Karpas-422 (cell line): ENCODE data around the gene AMBRA1. TPM values are rescaled to one million over a fixed set of nuclear protein-coding genes. Genes with fewer than 3 reads are reported as not detected.

Experiments used
- DNase-seq: peaks from one replicate; pipeline ENCODE4 v3.0.0-alpha.2; 2015
- H2AFZ ChIP-seq: fragments of 200-600 bp; sonication (generic); 2 replicates; pipeline ENCODE4 v1.6.1; 2014; ENCODE audit warnings: antibody characterized with exemption, low read length, mixed read lengths
- H3K27ac ChIP-seq: fragments of 200-600 bp; sonication (generic); 2 replicates; pipeline ENCODE4 v1.5.1; 2014; ENCODE audit warnings: mild to moderate bottlenecking, low read length, moderate library complexity
- H3K27me3 ChIP-seq: fragments of 200-600 bp; sonication (generic); 2 replicates; pipeline ENCODE4 v1.6.1; 2014; ENCODE audit warnings: low read length, mixed read lengths
- H3K36me3 ChIP-seq: fragments of 200-600 bp; sonication (generic); 2 replicates; pipeline ENCODE4 v1.6.1; 2014; ENCODE audit warnings: low read length, mixed read lengths; ENCODE audit not compliant: insufficient read depth
- H3K4me1 ChIP-seq: fragments of 200-600 bp; sonication (generic); 2 replicates; pipeline ENCODE4 v1.6.1; 2014; ENCODE audit warnings: mild to moderate bottlenecking, low read length, mixed read lengths
- H3K4me2 ChIP-seq: fragments of 200-600 bp; sonication (generic); 2 replicates; pipeline ENCODE4 v1.6.1; 2014; ENCODE audit warnings: low read length, low read depth, mild to moderate bottlenecking; ENCODE audit not compliant: poor library complexity, severe bottlenecking
- H3K4me3 ChIP-seq: fragments of 200-600 bp; sonication (generic); 2 replicates; pipeline ENCODE4 v1.5.1; 2014; ENCODE audit warnings: mild to moderate bottlenecking, antibody characterized with exemption, low read length, mixed read lengths
- H3K79me2 ChIP-seq: fragments of 200-600 bp; sonication (generic); 2 replicates; pipeline ENCODE4 v1.6.1; 2014; ENCODE audit warnings: mild to moderate bottlenecking, low read length, mixed read lengths
- H3K9ac ChIP-seq: fragments of 200-600 bp; sonication (generic); 2 replicates; pipeline ENCODE4 v1.6.0; 2014; ENCODE audit warnings: low read length
- H3K9me2 ChIP-seq: fragments of 200-600 bp; sonication (generic), shearing (Covaris generic); replicated peaks from 2 replicates; pipeline ENCODE4 v1.6.0; 2014; ENCODE audit warnings: mild to moderate bottlenecking, low read length, moderate library complexity; ENCODE audit not compliant: insufficient read depth
- H3K9me3 ChIP-seq: fragments of 300-700, 200-600 bp; sonication (generic); 2 replicates; pipeline ENCODE4 v1.6.1; 2014; ENCODE audit warnings: low read length, mixed read lengths
- H4K20me1 ChIP-seq: fragments of 200-600 bp; sonication (generic); 2 replicates; pipeline ENCODE4 v1.6.1; 2014; ENCODE audit warnings: mild to moderate bottlenecking, antibody characterized with exemption, low read length, low read depth; ENCODE audit not compliant: insufficient read depth
- total RNA-seq: library from RNA; depleted of rRNA; stranded (reverse); fragments of >200 nt; shearing (Covaris generic); gene quantifications from 2 replicates; pipeline ENCODE4 v1.2.3, GENCODE V29; 2014; ENCODE audit warnings: low replicate concordance

AMBRA1 gene
- total RNA-seq, 1 experiment from 2014 or later, result 30.3 TPM

DNA sequence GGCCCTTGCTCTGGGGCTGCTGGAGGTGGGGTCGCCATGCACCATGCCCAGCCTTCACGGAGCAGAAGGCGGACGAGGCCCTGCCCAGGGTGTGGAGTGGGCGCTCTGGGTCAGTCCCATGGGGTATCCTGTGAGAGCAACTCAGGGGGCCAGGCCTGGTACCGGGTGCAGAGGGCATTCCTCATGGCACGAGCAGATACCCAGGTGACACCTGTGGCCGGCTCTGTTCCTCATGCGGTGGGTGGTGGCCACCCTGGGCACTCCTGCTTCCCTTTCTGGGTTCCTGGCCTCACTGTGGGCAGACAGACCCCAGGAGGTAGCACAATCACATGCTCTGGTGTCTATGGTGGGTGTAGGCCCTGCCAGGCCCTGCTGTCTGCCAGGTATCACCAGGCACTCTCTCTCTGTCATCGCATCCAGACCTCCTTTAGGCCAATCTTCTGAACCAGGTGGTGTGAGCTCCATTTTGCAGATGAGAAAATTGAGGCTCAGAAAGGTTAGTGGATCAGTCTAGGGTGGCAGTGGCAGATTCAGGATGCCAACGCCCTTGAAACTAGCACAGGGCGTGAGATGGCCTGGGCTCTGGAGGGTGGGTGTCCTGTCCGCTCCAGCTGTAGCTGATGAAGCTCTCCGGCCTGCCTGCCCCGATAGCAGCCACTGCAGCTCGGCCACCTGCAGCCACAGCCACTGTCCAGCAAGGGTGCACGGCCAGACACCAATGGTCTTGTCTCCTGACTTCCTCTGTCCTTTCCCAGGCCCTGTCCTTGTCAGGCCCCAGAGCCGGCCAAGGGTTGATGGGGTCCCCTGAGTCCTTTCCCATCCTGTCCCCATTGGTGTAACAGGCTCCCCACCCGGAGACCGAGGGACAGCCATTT lies 231.4 kb downstream of the AMBRA1 start:
- Histone ChIP-seq H4K20me1 (peaks cover 13% of the 10 kb centered on the region; the same call in 1 of the 2 replicates), H3K4me1 (peaks cover 76% of the 10 kb centered on the region), H3K9ac (peak overlapping the region; percentile 100), H3K4me3 (peak overlapping the region; percentile 99), H3K79me2 (peaks cover 73% of the 10 kb centered on the region), H3K9me2 (no peaks in the 10 kb centered on the region), H3K27me3 (no peaks in the 10 kb centered on the region), H3K9me3 (no peaks in the 10 kb centered on the region), H2AFZ (no peak overlapping the region), H3K4me2 (peak overlapping the region; percentile 99), H3K27ac (peak overlapping the region; percentile 95), H3K36me3 (no peaks in the 10 kb centered on the region)
- DNase-seq, result peak; percentile 47

DNA sequence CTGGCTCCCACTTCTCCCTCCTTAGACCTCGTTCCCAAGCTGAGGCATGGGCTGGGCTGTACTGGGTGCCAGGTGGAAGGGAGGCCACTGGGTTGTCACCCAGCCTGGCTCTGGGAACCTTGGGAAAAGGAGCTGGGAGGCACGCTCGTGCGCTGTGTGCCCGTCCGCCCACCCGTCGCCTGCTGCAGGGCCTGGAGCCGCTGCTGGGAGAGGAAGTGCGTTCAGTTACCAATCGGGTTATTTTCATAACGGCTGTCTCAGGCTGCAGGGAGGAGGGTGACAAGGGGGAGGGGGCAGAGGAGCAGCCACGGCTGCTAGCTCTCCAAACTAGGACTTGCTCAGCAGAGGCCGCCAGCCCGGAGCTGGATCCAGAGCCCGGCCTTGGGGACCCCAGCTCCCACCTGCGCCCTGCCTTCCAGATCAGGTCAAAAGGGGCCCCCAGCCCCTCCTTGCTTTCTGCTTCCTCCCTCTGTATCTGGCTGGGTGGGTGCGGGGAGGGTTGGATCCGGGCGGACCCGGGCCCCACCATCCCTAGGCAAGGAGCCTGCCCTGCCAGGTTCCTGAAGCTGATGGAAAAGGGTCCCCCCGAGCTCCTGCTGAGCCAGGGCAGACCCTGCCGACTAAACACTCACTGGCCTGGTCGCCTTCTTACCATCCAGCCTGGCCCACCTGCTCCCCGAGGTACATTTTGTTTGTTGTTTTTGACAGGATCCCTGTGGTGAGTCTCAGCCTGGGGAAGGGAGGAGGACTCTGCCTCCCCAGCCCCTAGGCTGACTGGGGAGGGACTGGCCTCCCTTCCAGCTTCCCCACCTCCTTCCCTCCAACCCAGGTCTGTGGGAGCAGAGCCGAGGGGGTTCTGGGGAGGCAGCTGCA lies 232.3 kb downstream of the AMBRA1 start:
- Histone ChIP-seq H3K9ac (peak overlapping the region; percentile 100), H3K79me2 (peaks cover 82% of the 10 kb centered on the region), H3K9me3 (no peaks in the 10 kb centered on the region), H3K27ac (peak overlapping the region; percentile 95), H3K27me3 (no peaks in the 10 kb centered on the region), H3K9me2 (no peaks in the 10 kb centered on the region), H3K36me3 (no peaks in the 10 kb centered on the region), H2AFZ (no peak overlapping the region; the same call in 1 of the 2 replicates), H3K4me3 (peak overlapping the region; percentile 99), H3K4me2 (peak overlapping the region; percentile 99), H4K20me1 (peaks cover 13% of the 10 kb centered on the region; the same call in 1 of the 2 replicates), H3K4me1 (peaks cover 68% of the 10 kb centered on the region)
- DNase-seq, result peak; percentile 94

DNA sequence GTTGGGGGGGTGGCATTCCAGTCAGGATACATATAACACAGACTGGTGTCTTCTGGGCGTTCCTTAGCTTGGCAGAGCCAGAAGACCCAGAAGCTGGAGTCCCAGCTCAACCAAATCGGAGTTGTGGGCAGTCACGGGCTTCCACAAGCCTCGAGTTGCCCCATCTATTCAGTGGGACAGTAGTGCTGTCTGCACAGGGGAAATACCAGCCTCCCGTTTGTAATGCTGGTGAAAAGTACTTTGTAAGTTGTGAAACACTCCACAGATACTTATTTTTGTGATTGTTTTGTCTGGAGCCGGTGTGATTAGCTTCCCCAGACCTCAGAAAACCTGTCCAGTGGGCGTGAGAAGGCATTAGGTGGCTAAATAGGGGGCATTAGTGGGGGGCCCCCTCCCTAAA lies 232.9 kb downstream of the AMBRA1 start:
- DNase-seq, result peak; percentile 57
- H4K20me1 ChIP-seq, result peaks cover 13% of the 10 kb centered on the region; the same call in 1 of the 2 replicates
- H3K36me3 ChIP-seq, result no peaks in the 10 kb centered on the region
- peak overlapping the region; percentile 99 for H3K4me3 ChIP-seq
- H3K27ac ChIP-seq, result peak overlapping the region; percentile 95
- peak overlapping the region; percentile 99 for H3K4me2 ChIP-seq
- peak overlapping the region; percentile 100 for H3K9ac ChIP-seq
- H3K9me3 ChIP-seq, result no peaks in the 10 kb centered on the region
- H3K9me2 ChIP-seq, result no peaks in the 10 kb centered on the region
- no peaks in the 10 kb centered on the region for H3K27me3 ChIP-seq
- H3K4me1 ChIP-seq, result peaks cover 65% of the 10 kb centered on the region
- H3K79me2 ChIP-seq, result peaks cover 88% of the 10 kb centered on the region
- no peak overlapping the region; the same call in 1 of the 2 replicates for H2AFZ ChIP-seq

DNA sequence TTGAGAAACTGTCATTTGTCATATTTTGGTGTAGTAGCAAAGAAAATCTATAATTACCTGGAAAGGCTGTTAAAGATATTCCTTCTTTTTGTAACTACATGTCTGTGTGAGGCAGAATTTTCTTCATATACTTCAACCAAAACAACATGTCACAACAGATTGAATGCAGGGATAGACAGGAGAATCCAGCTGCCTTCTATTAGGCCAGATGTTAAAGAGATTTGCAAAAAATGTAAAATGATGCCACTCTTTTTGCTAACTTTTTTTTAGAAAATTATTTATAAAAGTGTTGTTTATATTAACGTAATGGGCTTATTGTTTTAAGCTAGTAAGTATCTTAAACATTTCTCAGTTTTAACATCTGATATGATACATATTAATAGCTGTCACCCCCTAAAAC lies 233.9 kb downstream of the AMBRA1 start:
- Histone ChIP-seq H3K4me2 (peak overlapping the region; percentile 29), H3K36me3 (no peaks in the 10 kb centered on the region), H3K4me3 (no peak overlapping the region), H3K9me2 (no peaks in the 10 kb centered on the region), H3K27me3 (no peaks in the 10 kb centered on the region), H3K9me3 (no peaks in the 10 kb centered on the region), H3K27ac (peak overlapping the region; percentile 95), H3K9ac (peak overlapping the region; percentile 29; the same call in 1 of the 2 replicates), H3K79me2 (peaks cover 87% of the 10 kb centered on the region), H4K20me1 (peaks cover 12% of the 10 kb centered on the region; the same call in 1 of the 2 replicates), H2AFZ (no peak overlapping the region), H3K4me1 (peaks cover 56% of the 10 kb centered on the region)
- peak; percentile 43 for DNase-seq

DNA sequence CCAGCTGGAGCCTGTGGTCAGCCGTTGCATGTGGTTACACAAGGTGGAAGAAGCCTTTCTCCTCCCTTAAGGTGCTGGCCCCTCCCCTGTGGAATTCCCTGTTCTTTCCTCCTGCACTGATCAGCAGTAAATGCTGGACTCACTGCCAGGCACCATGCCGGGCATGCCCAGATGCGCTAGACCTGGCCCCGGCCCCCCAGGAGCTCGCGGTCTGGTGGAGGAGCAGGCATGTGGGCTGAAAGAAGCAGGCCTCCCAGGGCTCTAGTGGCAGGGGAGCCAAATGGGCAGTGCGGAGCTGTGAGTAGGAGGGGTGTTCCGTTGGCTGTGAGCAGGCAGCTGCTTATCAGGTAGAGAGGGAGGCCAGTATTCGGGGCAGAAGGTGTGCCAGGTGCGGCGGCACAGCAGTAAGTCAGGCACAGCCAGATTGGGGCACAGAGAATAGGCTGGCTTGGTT lies 236.3 kb downstream of the AMBRA1 start:
- Histone ChIP-seq H3K9ac (no peak overlapping the region), H3K4me1 (peaks cover 34% of the 10 kb centered on the region), H3K9me3 (no peaks in the 10 kb centered on the region), H4K20me1 (peaks cover 8% of the 10 kb centered on the region; the same call in 1 of the 2 replicates), H3K27ac (no peak overlapping the region), H3K36me3 (no peaks in the 10 kb centered on the region), H3K9me2 (no peaks in the 10 kb centered on the region), H3K27me3 (no peaks in the 10 kb centered on the region), H3K4me3 (no peak overlapping the region), H2AFZ (no peak overlapping the region), H3K4me2 (no peak overlapping the region), H3K79me2 (peaks cover 87% of the 10 kb centered on the region)
- no peak for DNase-seq

- H2AFZ ChIP-seq, result no peak overlapping the region
- H3K4me3 ChIP-seq, result no peak overlapping the region
- H3K36me3 ChIP-seq, result no peaks in the 10 kb centered on the region
- no peak overlapping the region for H3K27ac ChIP-seq
- no peak for DNase-seq
- peaks cover 87% of the 10 kb centered on the region for H3K79me2 ChIP-seq
- H3K4me1 ChIP-seq, result peaks cover 34% of the 10 kb centered on the region
- H3K4me2 ChIP-seq, result no peak overlapping the region
- no peaks in the 10 kb centered on the region for H3K9me3 ChIP-seq
- peaks cover 10% of the 10 kb centered on the region; the same call in 1 of the 2 replicates for H4K20me1 ChIP-seq
- no peaks in the 10 kb centered on the region for H3K27me3 ChIP-seq
- H3K9ac ChIP-seq, result no peak overlapping the region
- no peaks in the 10 kb centered on the region for H3K9me2 ChIP-seq
These were observed 236.8 kb downstream of the AMBRA1 start for GRCh38 chr11:46356924-46357482.

DNA sequence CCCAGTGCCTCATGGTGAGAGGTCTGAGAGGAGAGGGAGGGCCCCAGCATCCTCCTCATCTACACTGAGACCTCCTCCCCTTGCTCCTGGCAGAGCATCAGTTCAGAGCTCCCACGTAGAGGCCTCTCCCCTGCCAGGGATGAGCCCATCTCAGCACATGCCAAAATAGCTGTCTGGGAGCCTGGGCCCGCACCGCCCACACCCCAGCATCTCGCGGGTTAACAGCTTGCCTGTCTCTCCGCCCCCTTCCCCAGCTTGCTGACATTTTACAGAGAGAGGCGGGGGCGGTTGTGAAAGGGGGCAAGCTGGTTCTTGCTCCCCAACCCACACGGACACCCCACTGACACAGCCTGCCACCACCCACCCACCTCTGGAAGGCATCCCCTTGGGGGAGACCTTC lies 240.1 kb downstream of the AMBRA1 start:
- Histone ChIP-seq H3K9me3 (no peaks in the 10 kb centered on the region), H3K27me3 (no peaks in the 10 kb centered on the region), H3K36me3 (no peaks in the 10 kb centered on the region), H3K9ac (no peak overlapping the region), H2AFZ (no peak overlapping the region), H3K4me3 (no peak overlapping the region), H3K79me2 (peaks cover 94% of the 10 kb centered on the region), H3K9me2 (no peaks in the 10 kb centered on the region), H3K4me2 (no peak overlapping the region), H4K20me1 (peaks cover 10% of the 10 kb centered on the region; the same call in 1 of the 2 replicates), H3K4me1 (peaks cover 42% of the 10 kb centered on the region), H3K27ac (no peak overlapping the region)
- DNase-seq, result no peak
